ENCODE data around the gene SLC9A4. TPM values are rescaled to one million over a fixed set of nuclear protein-coding genes. Genes with fewer than 3 reads are reported as not detected.

SLC9A4 gene
- total RNA-seq, 1 donor from 2014 or later: 0.11 TPM

GRCh38 chr2:102478686-102479470 is 5.9 kb downstream of the SLC9A4 start:
- H3K4me1 Mint-ChIP-seq: no peaks in the 10 kb centered on the region
- ChIA-PET POLR2A (no interaction called here), CTCF (no interaction called here)
- intact Hi-C loops (cut with micrococcal nuclease): no loop called here
- no peaks in the 10 kb centered on the region for H3K9me3 Mint-ChIP-seq
- no peaks in the 10 kb centered on the region for H3K36me3 Mint-ChIP-seq (ENCODE audit: low read depth)
- H3K27ac Mint-ChIP-seq: no peak overlapping the region
- ATAC-seq (ENCODE audit: low read depth) (no peak), DNase-seq (no peak)
- peaks cover 12% of the 10 kb centered on the region for H3K27me3 Mint-ChIP-seq
- H3K4me3 Mint-ChIP-seq: no peak overlapping the region
- TF ChIP-seq, protein P1, sequence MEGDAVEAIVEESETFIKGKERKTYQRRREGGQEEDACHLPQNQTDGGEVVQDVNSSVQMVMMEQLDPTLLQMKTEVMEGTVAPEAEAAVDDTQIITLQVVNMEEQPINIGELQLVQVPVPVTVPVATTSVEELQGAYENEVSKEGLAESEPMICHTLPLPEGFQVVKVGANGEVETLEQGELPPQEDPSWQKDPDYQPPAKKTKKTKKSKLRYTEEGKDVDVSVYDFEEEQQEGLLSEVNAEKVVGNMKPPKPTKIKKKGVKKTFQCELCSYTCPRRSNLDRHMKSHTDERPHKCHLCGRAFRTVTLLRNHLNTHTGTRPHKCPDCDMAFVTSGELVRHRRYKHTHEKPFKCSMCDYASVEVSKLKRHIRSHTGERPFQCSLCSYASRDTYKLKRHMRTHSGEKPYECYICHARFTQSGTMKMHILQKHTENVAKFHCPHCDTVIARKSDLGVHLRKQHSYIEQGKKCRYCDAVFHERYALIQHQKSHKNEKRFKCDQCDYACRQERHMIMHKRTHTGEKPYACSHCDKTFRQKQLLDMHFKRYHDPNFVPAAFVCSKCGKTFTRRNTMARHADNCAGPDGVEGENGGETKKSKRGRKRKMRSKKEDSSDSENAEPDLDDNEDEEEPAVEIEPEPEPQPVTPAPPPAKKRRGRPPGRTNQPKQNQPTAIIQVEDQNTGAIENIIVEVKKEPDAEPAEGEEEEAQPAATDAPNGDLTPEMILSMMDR (IDR thresholded peaks at IDR 0.05): no peak

DNA sequence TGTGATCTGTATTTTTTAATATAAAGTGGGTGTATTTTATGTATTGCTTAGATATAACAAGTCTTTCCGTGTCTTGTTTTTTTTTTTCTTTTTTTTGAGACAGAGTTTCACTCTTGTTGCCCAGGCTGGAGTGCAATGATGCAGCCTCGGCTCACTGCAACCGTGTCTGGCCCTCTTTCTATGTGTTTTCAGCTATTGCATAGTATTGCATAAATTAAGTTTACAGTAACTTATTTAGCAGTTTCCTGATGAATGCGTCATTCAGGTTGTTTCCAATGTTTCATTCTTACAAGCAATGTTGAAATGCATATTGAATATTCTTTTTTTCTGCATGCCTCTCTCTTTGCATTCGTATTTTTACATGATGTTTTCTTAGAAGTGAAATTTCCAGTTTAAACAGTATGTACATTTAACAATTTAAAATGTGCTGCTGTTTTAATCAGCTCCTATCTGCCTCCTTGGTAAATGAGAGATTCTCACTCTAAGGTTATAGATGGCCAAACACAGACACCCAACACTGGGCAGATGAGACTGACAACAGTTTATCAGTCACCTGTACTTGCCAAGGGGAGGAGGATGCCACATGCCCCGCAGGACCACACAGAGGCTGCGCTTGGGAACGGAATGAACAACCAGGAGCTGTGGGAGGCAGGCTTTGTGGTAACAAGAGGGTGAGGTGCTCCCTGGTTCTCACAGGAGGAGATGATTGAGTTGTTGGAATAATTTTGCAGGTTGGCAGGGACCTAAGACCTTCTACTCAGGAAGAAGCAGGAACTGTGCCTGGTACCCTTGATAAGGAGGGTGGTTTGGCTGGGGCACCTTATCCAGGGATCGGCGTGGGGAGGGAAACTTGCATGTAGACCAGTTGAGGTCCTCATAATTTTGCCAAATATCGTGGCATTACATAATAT is 7.5 kb downstream of the SLC9A4 start:
- Mint-ChIP-seq H3K27ac (no peak overlapping the region), H3K4me3 (no peak overlapping the region), H3K36me3 (ENCODE audit: low read depth) (no peaks in the 10 kb centered on the region), H3K4me1 (no peaks in the 10 kb centered on the region), H3K9me3 (no peaks in the 10 kb centered on the region), H3K27me3 (peaks cover 19% of the 10 kb centered on the region)
- CTCF ChIA-PET: no interaction called here
- TF ChIP-seq, protein P1 (IDR thresholded peaks at IDR 0.05): no peak
- intact Hi-C loops (cut with micrococcal nuclease): no loop called here
- no peak for DNase-seq
- no peak for ATAC-seq (ENCODE audit: low read depth)
- POLR2A ChIA-PET: no interaction called here

GRCh38 chr2:102481931-102482330 is 8.9 kb downstream of the SLC9A4 start:
- TF ChIP-seq, protein P1 (IDR thresholded peaks at IDR 0.05): no peak
- Mint-ChIP-seq H3K27ac (no peak overlapping the region), H3K36me3 (ENCODE audit: low read depth) (no peaks in the 10 kb centered on the region), H3K4me3 (no peak overlapping the region), H3K27me3 (peaks cover 23% of the 10 kb centered on the region), H3K9me3 (no peaks in the 10 kb centered on the region), H3K4me1 (no peaks in the 10 kb centered on the region)
- intact Hi-C loops (cut with micrococcal nuclease): no loop called here
- CTCF ChIA-PET: no interaction called here
- POLR2A ChIA-PET: no interaction called here
- DNase-seq (no peak), ATAC-seq (ENCODE audit: low read depth) (no peak)

- H3K4me3 Mint-ChIP-seq: no peak overlapping the region
These were observed 10.1 kb downstream of the SLC9A4 start for GRCh38 chr2:102483086-102483485.

More at GRCh38 chr2:102483086-102483485, 10.1 kb downstream of the SLC9A4 start:
- TF ChIP-seq, protein P1 (IDR thresholded peaks at IDR 0.05): no peak
- intact Hi-C loops (cut with micrococcal nuclease): no loop called here
- ChIA-PET POLR2A (no interaction called here), CTCF (interaction anchor here (1.1 to 3.5 kb wide), 2 partner anchors 10 to 11 kb away, joined by 5 to 10 read pairs; partner anchors contain the start of gene SLC9A4)
- no peak for ATAC-seq (ENCODE audit: low read depth)
- DNase-seq: no peak
- H3K27ac Mint-ChIP-seq: no peak overlapping the region
- no peaks in the 10 kb centered on the region for H3K9me3 Mint-ChIP-seq
- H3K4me1 Mint-ChIP-seq: no peaks in the 10 kb centered on the region
- H3K36me3 Mint-ChIP-seq (ENCODE audit: low read depth): no peaks in the 10 kb centered on the region
- H3K27me3 Mint-ChIP-seq: peaks cover 27% of the 10 kb centered on the region
